OCI-LY7 (cell line): ENCODE results near the gene RIMS4.

ENCODE experiments used
- CTCF ChIP-seq: fragments of 200-600 bp; sonication (generic); conservative IDR thresholded peaks from 2 replicates; pipeline ENCODE4 v1.5.1; 2014; ENCODE audit warnings: mild to moderate bottlenecking, antibody characterized with exemption, low read length, moderate library complexity, mixed read lengths
- EZH2phosphoT487 ChIP-seq: fragments of 200-600 bp; sonication (generic); IDR thresholded peaks from 2 replicates; pipeline ENCODE4 v1.6.1; 2018; ENCODE audit warnings: low read depth, borderline replicate concordance, mild to moderate bottlenecking, mixed run types, antibody characterized with exemption, low read length, moderate library complexity, mixed read lengths

GRCh38 chr20:44773070-44773829 lies 37.1 kb downstream of the RIMS4 start:
- TF ChIP-seq CTCF, result no peak
- no peak for TF ChIP-seq EZH2phosphoT487
